ENCODE data around the gene ZNF823. TPM values are rescaled to one million over a fixed set of nuclear protein-coding genes. Genes with fewer than 3 reads are reported as not detected.
"Not testable (repeated sequence)": the region's sequence is repeated elsewhere in the genome, so short reads cannot be mapped to it uniquely, and the experiment has no call there.

The ZNF823 gene
- polyA plus RNA-seq, result 1 to 10 TPM; 1.7 to 5.0 (median 2.4) TPM

GRCh38 chr19:11738746-11739620 is at the start of gene ZNF823:
Gene ZNF823, minus strand, starts transcription at chr19:11738946. Its CDS starts 127 bp downstream, at chr19:11738819.
- Mint-ChIP-seq H3K9me3 (no peaks in the 10 kb centered on the region), H3K4me3 (peak within 1 kb of the TSS; percentile 96 to 99 (median 99)), H3K4me1 (peaks cover 23 to 24% of the 10 kb centered on the region in 2 donors), H3K36me3 (peaks cover 0 to 7% (median 0%) of the 10 kb centered on the region in 3 donors), H3K27ac (peak within 1 kb of the TSS; percentile 74 to 95 (median 90)), H3K27me3 (ENCODE audit: low read depth in 3 of 3) (peaks cover 0 to 4% (median 0%) of the 10 kb centered on the region in 3 donors)
- DNase-seq, result peak; percentile 93 to 94 (median 94)

- Mint-ChIP-seq H3K4me3 (no peak overlapping the region), H3K4me1 (peaks cover 0 to 2% of the 10 kb centered on the region in 2 donors), H3K36me3 (peaks cover 13 to 15% (median 15%) of the 10 kb centered on the region in 3 donors), H3K27ac (no peak overlapping the region), H3K9me3 (peaks cover 40 to 83% (median 75%) of the 10 kb centered on the region in 6 donors), H3K27me3 (ENCODE audit: low read depth in 3 of 3) (peaks cover 0 to 10% (median 0%) of the 10 kb centered on the region in 3 donors)
- no peak for DNase-seq
These were observed 48.8 kb upstream of the ZNF823 start for GRCh38 chr19:11787536-11787935.

GRCh38 chr19:11784356-11784755 is 45.6 kb upstream of the ZNF823 start:
- peaks cover 0 to 3% (median 0%) of the 10 kb centered on the region in 3 donors for H3K27me3 Mint-ChIP-seq (ENCODE audit: low read depth in 3 of 3)
- peaks cover 43 to 94% (median 85%) of the 10 kb centered on the region in 6 donors for H3K9me3 Mint-ChIP-seq

GRCh38 chr19:11783767-11784166 is 45.0 kb upstream of the ZNF823 start:
- Mint-ChIP-seq H3K4me3 (no peak overlapping the region), H3K27ac (no peak overlapping the region), H3K4me1 (peaks cover 0 to 2% of the 10 kb centered on the region in 2 donors), H3K36me3 (peaks cover 32 to 46% (median 41%) of the 10 kb centered on the region in 3 donors), H3K27me3 (ENCODE audit: low read depth in 3 of 3) (peaks cover 0 to 2% (median 0%) of the 10 kb centered on the region in 3 donors), H3K9me3 (peaks cover 37 to 94% (median 83%) of the 10 kb centered on the region in 6 donors)
- no peak for DNase-seq

More at GRCh38 chr19:11784356-11784755, 45.6 kb upstream of the ZNF823 start:
- no peak for DNase-seq
- H3K4me1 Mint-ChIP-seq, result peaks cover 0 to 2% of the 10 kb centered on the region in 2 donors
- H3K27ac Mint-ChIP-seq, result no peak overlapping the region
- peaks cover 29 to 41% (median 36%) of the 10 kb centered on the region in 3 donors for H3K36me3 Mint-ChIP-seq
- no peak overlapping the region for H3K4me3 Mint-ChIP-seq

GRCh38 chr19:11781295-11782057 is 42.7 kb upstream of the ZNF823 start:
- Mint-ChIP-seq H3K36me3 (peaks cover 47 to 63% (median 62%) of the 10 kb centered on the region in 3 donors), H3K9me3 (peaks cover 35 to 94% (median 76%) of the 10 kb centered on the region in 6 donors), H3K27me3 (ENCODE audit: low read depth in 3 of 3) (peaks cover 0 to 2% (median 2%) of the 10 kb centered on the region in 3 donors), H3K4me3 (no peak overlapping the region), H3K4me1 (peaks cover 0 to 2% of the 10 kb centered on the region in 2 donors), H3K27ac (no peak overlapping the region)
- DNase-seq, result no peak

GRCh38 chr19:11780431-11781020 is 41.8 kb upstream of the ZNF823 start:
- no peak for DNase-seq
- peaks cover 53 to 71% (median 69%) of the 10 kb centered on the region in 3 donors for H3K36me3 Mint-ChIP-seq
- peaks cover 0 to 2% (median 0%) of the 10 kb centered on the region in 3 donors for H3K27me3 Mint-ChIP-seq (ENCODE audit: low read depth in 3 of 3)
- no peak overlapping the region for H3K4me3 Mint-ChIP-seq
- peaks cover 0 to 2% of the 10 kb centered on the region in 2 donors for H3K4me1 Mint-ChIP-seq
- H3K9me3 Mint-ChIP-seq, result peaks cover 38 to 95% (median 76%) of the 10 kb centered on the region in 6 donors
- H3K27ac Mint-ChIP-seq, result no peak overlapping the region

GRCh38 chr19:11776669-11777068 is 37.9 kb upstream of the ZNF823 start:
- not testable (repeated sequence) for H3K27ac Mint-ChIP-seq; H3K4me3 Mint-ChIP-seq; H3K27me3 Mint-ChIP-seq (ENCODE audit: low read depth in 3 of 3); DNase-seq
- peaks cover 65 to 76% (median 74%) of the 10 kb centered on the region in 3 donors for H3K36me3 Mint-ChIP-seq
- peaks cover 37 to 86% (median 65%) of the 10 kb centered on the region in 6 donors for H3K9me3 Mint-ChIP-seq
- peaks cover 10 to 16% of the 10 kb centered on the region in 2 donors for H3K4me1 Mint-ChIP-seq

GRCh38 chr19:11771520-11771919 is 32.8 kb upstream of the ZNF823 start:
- DNase-seq; H3K4me3 Mint-ChIP-seq; H3K27ac Mint-ChIP-seq; H3K27me3 Mint-ChIP-seq (ENCODE audit: low read depth in 3 of 3): not testable (repeated sequence)
- peaks cover 22 to 44% (median 29%) of the 10 kb centered on the region in 6 donors for H3K9me3 Mint-ChIP-seq
- peaks cover 31 to 40% (median 37%) of the 10 kb centered on the region in 3 donors for H3K36me3 Mint-ChIP-seq
- peaks cover 39 to 48% of the 10 kb centered on the region in 2 donors for H3K4me1 Mint-ChIP-seq

GRCh38 chr19:11769995-11770394 is 31.2 kb upstream of the ZNF823 start:
- Mint-ChIP-seq H3K36me3 (peaks cover 25 to 32% (median 29%) of the 10 kb centered on the region in 3 donors), H3K4me3 (no peak overlapping the region), H3K27me3 (ENCODE audit: low read depth in 3 of 3) (peaks cover 5 to 7% (median 6%) of the 10 kb centered on the region in 3 donors), H3K4me1 (peaks cover 40 to 50% of the 10 kb centered on the region in 2 donors), H3K27ac (peak overlapping the region in 1 of 6 donors; percentile 19), H3K9me3 (peaks cover 15 to 34% (median 20%) of the 10 kb centered on the region in 6 donors)
- no peak for DNase-seq

- Mint-ChIP-seq H3K27me3 (ENCODE audit: low read depth in 3 of 3) (peaks cover 5 to 7% (median 6%) of the 10 kb centered on the region in 3 donors), H3K27ac (peak overlapping the region; percentile 59 to 98 (median 94)), H3K4me1 (peaks cover 32 to 34% of the 10 kb centered on the region in 2 donors), H3K4me3 (peak overlapping the region; percentile 97 to 99 (median 98)), H3K9me3 (peaks cover 0 to 21% (median 6%) of the 10 kb centered on the region in 6 donors), H3K36me3 (peaks cover 11 to 15% (median 13%) of the 10 kb centered on the region in 3 donors)
- DNase-seq, result peak in 2 of 3 donors; percentile 13 to 16
These were observed 28.9 kb upstream of the ZNF823 start for GRCh38 chr19:11767633-11768133.

- Mint-ChIP-seq H3K36me3 (peaks cover 8 to 10% (median 9%) of the 10 kb centered on the region in 3 donors), H3K4me1 (peaks cover 30 to 34% of the 10 kb centered on the region in 2 donors), H3K4me3 (peak within 1 kb of the TSS; percentile 97 to 99 (median 98)), H3K27ac (peak within 1 kb of the TSS; percentile 92 to 98 (median 94)), H3K27me3 (ENCODE audit: low read depth in 3 of 3) (peaks cover 5 to 8% (median 7%) of the 10 kb centered on the region in 3 donors), H3K9me3 (peaks cover 0 to 15% (median 2%) of the 10 kb centered on the region in 6 donors)
- DNase-seq, result peak; percentile 91 to 93 (median 92)
These were observed 28.1 kb upstream of the ZNF823 start, which contains the start of gene ZNF441 for GRCh38 chr19:11766597-11767591. Gene ZNF441, plus strand, starts transcription at chr19:11767000. Its CDS starts 194 bp downstream, at chr19:11767194.

GRCh38 chr19:11763611-11764010 is 24.9 kb upstream of the ZNF823 start:
- DNase-seq, result no peak
- H3K27ac Mint-ChIP-seq, result no peak overlapping the region
- H3K4me3 Mint-ChIP-seq, result no peak overlapping the region
- peaks cover 0 to 4% (median 0%) of the 10 kb centered on the region in 3 donors for H3K36me3 Mint-ChIP-seq
- H3K4me1 Mint-ChIP-seq, result peaks cover 18 to 21% of the 10 kb centered on the region in 2 donors
- H3K27me3 Mint-ChIP-seq (ENCODE audit: low read depth in 3 of 3), result peaks cover 5 to 8% (median 8%) of the 10 kb centered on the region in 3 donors
- H3K9me3 Mint-ChIP-seq, result peaks cover 0 to 9% (median 0%) of the 10 kb centered on the region in 6 donors

Measured in immature natural killer cell (primary cell).